ENCODE data around the gene ELP5. TPM values are rescaled to one million over a fixed set of nuclear protein-coding genes. Genes with fewer than 3 reads are reported as not detected.

ELP5 gene
- polyA plus RNA-seq, 10 donors = 31.9 to 64.8 (median 35.7) TPM

DNA sequence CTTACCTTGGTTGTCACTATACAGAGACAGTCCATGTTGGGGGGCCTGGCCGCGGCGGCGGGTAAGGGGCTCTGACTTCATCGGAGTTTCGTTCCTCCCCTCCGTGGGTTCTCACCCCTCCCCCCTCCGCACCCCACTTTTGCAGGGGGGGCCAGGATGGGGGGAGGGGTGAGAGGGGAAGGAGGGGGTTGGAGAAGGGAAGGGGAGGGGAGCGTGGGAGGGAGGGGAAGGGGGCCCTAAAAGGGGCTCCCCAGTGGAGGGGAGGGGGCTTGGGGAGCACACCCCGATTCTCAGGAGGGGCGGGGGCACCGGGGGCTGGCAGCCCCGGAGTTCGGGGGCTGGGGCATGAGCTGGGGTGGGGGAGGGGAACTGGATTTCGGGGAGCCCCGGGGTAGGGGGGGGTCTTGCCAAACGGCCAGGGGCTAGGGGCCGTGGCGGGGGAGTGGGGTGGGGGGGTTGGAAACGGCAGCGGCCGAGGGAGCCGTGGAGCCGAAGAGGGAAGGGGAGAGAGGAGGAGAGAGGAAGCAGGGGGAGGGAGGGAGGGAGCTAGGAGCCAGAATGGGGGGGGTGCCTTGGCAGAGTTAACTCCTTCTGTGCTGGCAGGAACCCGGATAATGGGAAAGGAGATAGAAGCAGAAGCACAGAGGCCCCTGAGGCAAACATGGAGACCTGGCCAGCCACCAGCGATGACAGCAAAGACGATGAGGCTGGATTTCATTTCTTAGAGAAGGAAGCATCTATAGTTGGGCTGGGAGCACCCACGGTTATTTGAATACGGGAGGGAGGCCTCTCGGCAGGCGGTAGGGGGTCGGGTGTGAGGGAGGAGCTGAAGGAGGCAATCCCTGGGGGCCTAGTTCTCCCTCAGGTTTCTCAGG, 34.7 kb upstream of the ELP5 start:
- DNase-seq = peak; percentile 69 to 92 (median 88)

DNA sequence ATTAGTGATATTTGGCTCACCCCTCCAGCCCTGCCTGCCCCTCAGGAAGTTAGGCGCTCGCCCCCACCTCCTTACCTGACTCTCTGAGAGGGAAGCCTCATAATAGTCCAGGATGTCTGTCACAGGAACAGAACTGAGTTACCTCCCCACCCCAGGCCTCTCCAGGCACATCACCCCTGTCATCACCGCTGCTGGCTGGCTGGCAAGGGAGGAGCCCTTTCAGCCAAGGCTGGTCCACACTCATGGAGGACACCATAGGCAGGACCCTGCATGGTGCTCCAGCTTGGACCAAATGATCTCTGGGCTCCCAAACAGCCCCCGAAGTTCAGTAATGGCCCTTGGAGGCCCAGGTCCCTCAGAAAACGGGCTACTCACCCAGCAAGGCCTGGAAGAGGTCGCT, 33.8 kb upstream of the ELP5 start:
- no peak for DNase-seq

DNA sequence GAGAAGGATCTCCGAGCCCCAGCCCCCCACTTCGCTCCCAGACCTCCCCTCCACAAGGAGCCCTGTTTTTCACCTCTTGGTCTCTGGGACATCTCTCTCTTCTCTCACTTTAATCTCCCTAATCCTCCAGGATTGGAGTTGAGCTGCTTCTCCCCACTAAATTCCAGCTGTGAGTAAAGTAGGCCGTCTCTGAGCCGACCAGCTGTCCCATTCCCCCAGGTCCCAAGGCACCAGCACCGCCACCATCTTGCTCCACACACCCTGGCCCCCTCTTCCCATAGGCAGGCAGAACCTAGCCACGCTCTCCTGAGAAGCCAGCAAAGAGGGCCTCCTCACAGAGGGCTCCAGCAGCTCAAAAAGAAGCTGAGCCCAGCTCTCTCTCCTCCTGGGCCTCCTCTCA, 33.3 kb upstream of the ELP5 start:
- no peak for DNase-seq

DNA sequence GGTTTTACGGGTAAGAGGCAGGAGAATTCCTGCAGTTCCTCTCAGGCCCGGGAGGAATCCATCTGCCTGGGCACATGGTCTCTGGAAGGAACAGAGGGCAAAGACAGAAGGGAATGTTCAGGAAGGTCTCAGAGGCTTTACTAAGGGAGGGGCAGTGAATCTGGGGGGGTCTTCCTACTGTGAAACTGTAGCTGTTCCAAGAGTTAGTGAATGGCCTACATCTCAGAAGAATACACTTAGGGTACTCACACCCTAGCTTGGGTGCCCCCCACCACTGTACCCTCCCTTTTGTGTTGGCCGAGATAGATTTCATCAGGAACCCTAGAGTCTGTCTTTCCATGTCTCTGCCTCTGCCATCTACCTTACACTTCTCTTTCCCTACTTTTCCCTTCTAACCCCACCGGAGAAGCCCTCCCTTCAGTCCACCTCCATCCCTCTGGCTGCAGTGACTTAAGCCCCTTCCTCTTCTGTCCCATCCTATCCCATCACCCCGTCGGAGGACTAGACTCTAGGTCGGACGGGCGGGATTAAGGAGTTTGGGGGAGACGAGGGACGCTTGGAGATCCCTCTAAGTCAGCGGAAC, 32.7 kb upstream of the ELP5 start:
- no peak for DNase-seq

DNA sequence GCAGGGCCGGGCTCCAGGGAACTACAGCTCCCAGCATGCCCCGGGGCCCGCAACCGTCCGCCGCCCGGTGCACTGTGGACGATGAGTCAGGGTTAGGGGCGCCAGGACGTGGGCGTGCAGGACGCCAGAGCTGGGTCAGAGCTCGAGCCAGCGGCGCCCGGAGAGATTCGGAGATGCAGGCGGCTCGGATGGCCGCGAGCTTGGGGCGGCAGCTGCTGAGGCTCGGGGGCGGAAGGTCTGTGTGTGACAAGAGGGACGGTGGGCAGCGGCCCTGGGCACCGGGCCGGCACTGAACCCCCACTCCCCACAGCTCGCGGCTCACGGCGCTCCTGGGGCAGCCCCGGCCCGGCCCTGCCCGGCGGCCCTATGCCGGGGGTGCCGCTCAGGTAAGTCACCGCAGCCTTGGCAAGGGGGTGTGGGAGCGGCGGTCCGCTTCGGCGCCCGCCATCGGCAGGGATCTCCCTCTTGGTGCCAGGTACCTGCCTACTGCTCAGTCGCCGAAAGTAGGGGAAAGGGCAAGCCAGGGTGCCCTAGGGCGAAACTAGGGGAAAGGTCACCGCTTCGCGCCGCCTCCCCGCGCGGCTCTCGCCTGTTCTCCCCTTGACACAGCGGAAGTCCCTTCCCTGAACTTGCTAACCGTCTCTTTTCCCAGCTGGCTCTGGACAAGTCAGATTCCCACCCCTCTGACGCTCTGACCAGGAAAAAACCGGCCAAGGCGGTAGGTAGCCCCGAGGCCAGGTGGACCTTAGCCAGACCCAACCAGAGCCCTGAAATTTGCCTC, 32.0 kb upstream of the ELP5 start, which contains the start of the genes ACADVL and DLG4:
Gene ACADVL (plus strand): TSS at position 127 of the 781 bp plus-strand sequence. CDS start 47 bp downstream, at position 174.
Gene DLG4 (minus strand): TSS at position 25 of the 781 bp plus-strand sequence.
- peak; percentile 86 to 97 (median 93) for DNase-seq

DNA sequence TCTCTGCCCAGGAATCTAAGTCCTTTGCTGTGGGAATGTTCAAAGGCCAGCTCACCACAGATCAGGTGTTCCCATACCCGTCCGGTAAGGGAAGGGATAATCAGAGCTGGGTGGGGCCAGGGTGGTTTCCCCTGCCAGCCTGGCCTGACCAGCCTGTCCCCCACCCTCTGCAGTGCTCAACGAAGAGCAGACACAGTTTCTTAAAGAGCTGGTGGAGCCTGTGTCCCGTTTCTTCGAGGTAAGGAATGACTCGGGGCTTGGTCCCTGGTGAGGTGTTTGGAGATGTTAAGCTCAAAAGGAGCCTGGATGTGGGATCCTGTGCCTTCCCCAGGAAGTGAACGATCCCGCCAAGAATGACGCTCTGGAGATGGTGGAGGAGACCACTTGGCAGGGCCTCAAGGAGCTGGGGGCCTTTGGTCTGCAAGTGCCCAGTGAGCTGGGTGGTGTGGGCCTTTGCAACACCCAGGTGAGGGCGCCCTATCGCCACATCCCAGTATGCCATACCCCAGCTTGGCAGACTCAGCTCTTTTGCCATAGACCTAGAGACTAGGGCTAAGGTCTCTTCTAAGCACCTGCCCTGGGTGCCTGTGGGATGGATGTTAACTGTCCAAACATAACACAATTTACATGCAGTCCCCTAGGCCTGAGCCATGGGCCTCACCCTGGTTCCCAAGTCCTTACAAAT, 31.3 kb upstream of the ELP5 start:
- peak in 1 of 3 donors; percentile 57 for DNase-seq

DNA sequence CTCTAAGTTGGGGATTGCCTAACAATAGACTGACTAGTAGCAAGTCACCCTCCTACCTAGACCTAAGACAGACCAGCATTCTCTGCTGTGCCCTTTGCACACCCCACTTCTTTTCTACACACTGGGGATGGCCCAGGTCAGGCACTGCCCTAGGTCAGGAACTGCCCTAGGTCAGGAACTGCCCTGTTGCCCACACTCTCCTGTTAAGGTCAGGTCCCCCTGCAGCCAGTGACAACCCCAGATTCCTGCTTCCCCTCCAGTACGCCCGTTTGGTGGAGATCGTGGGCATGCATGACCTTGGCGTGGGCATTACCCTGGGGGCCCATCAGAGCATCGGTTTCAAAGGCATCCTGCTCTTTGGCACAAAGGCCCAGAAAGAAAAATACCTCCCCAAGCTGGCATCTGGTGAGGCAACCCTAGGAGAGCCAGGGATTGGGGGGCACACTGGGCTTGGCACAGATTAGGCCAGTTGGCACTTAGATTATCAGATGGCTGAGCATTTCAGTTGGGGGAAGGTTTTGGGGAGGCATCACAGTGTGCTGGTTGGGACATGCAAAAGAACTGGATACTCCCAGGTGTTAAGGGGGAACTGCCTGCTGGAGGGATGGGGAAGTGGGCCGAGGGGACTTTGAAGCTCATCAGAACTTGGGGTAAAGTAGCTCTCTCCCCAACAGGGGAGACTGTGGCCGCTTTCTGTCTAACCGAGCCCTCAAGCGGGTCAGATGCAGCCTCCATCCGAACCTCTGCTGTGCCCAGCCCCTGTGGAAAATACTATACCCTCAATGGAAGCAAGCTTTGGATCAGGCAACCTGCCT, 30.5 kb upstream of the ELP5 start:
- DNase-seq = no peak

DNA sequence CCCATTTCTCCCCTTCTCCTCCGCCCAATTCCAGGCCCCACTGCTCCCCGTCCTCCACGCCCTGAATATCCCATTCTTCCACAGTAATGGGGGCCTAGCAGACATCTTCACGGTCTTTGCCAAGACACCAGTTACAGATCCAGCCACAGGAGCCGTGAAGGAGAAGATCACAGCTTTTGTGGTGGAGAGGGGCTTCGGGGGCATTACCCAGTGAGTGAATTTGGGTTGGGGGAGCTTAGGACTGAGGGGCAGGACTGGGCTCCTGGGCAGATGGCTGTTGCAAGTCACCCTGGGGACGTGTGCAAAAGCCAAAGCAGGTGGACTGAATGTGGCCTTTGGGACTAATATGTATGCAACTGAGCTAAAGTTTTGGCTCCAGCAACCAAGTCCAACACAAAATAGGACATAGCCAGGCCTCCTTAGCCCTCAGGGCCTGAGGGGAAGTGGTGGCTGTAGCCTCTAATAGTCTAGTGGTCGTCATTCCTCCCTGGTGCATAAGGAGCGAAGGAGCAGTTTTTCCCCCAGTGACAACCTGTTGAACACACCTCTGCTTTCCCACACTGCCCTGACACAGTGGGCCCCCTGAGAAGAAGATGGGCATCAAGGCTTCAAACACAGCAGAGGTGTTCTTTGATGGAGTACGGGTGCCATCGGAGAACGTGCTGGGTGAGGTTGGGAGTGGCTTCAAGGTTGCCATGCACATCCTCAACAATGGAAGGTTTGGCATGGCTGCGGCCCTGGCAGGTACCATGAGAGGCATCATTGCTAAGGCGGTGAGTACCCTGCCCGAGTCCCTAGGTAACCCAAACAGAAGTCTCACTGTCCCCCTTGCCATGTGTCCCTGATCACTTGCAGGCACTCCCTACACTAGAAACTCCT, 29.7 kb upstream of the ELP5 start:
- DNase-seq = peak in 1 of 3 donors; percentile 45

DNA sequence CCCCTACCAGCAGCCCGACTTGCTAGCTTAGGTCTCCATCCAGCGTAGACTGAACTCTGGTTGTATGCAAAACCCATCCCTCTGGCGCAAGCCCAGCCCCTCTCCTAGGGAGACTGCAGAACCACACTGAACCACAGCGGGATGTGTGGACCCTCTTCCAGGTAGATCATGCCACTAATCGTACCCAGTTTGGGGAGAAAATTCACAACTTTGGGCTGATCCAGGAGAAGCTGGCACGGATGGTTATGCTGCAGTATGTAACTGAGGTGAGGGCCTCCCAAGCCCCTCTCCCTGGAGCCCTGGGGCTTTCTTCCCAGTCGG, 29.1 kb upstream of the ELP5 start:
- DNase-seq = no peak

DNA sequence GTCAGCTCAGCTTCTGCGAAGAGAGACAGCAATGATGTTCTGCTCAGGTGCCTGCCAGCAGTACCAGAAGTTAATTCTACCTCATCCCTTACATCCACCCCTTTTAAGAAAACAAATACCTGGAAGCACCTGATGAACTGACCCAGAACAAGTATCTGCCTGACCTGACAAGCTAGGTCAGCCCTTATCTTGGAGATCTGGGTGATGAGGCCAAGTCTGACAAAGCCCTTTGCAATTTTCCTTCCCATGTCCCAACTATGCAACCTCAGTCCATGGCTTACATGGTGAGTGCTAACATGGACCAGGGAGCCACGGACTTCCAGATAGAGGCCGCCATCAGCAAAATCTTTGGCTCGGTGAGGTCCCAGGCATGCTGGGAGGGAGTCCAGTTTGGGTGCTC, 28.6 kb upstream of the ELP5 start:
- no peak for DNase-seq

DNA sequence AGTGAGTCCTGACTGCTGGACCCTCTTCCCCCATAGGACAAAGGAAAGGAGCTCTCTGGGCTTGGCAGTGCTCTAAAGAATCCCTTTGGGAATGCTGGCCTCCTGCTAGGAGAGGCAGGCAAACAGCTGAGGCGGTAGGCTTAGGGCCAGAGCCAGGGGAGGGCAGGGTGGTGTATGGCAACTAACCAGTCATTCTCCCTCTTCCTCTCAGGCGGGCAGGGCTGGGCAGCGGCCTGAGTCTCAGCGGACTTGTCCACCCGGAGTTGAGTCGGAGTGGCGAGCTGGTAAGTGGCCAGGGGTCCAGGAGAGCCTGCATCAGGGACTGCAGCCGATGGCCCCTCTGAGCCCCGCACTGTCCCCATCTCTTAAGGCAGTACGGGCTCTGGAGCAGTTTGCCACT, 27.9 kb upstream of the ELP5 start:
- peak in 1 of 3 donors; percentile 10 for DNase-seq

DNA sequence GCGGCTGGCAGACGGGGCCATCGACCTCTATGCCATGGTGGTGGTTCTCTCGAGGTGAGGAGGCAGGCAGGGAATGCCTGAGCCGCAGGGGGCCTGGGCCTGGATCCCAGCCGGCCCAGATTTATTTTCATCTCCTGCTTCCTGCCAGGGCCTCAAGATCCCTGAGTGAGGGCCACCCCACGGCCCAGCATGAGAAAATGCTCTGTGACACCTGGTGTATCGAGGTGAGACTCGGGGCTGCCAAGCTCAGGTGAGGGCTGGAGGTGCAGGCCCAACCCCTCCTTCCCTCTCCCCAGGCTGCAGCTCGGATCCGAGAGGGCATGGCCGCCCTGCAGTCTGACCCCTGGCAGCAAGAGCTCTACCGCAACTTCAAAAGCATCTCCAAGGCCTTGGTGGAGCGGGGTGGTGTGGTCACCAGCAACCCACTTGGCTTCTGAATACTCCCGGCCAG, 27.3 kb upstream of the ELP5 start:
- DNase-seq = peak in 1 of 3 donors; percentile 7

DNA sequence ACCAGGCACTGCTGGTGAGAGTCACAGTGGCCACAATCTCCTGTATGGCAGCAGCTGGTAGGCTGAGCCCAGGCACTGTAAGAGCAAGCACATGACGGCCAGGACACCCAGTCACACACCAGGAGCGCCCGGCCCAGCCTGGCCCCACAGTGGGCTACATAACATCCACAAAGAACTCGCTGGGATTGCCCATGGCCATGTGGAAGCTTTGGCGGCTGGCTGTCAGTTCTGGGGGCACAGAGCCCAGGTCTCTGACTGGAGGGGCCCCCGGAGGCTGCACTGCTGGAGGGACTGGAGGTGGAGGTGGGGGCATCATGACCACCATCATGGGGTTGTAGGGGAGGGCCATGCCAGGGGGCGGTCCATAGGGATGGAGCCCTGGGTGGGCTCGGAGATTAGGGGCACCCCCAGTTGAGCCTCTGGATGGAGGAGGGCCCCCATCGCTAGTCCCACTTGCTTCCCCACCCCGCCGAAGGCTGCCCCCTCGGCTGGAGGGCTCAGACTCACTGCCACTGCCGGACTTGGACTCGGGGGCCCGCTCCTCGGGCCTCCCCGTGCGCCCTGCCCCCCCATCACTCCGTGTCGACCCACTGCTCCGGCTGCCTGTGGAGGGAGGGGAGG, 26.2 kb upstream of the ELP5 start:
- peak in 1 of 3 donors; percentile 6 for DNase-seq

DNA sequence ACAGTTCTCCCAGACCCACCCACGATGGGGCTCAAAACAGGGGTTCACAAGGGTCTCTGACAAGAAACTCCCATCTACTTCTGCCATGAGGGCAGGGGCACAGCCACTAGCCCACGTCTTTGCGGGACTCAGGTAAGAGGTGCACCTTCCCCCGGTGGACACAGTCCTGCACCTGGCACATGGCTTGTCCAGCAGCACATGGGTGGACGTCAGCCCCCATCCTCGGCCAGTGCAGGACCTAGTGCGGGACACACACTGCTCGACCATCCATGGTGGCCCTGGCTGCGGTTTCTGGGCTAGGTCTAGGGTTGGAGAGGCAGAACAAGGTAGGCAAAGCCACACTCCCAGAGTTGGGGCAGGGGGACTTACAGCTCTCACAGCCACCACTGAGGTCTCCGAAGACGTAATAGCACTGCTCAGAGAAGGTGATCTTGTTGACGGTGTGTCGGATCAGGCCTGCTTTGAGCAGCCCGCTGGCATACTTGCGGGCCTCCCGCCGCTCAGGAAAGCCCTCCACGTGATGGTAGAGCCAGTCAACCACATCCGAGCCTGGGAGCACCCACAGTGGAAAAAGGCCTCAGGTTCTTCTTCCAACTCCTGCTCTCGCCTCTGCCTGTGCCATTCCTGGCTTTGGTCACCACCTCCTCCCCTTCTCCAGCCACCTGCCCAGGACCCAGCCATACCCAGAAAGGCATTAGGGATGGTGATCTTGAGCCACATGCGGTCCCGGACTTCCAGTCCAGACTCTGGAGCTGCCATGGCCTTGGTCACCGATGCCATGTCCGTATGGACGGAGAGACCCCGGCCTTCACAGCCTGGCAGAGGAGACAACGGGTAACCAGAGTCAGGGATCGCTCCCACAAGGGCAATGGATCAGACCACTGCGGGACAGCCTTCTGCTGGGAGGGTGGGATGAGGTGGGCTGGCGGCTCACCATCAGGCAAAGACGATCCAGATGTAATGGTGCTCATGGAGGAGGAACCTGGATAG, 25.0 kb upstream of the ELP5 start:
- DNase-seq = no peak

DNA sequence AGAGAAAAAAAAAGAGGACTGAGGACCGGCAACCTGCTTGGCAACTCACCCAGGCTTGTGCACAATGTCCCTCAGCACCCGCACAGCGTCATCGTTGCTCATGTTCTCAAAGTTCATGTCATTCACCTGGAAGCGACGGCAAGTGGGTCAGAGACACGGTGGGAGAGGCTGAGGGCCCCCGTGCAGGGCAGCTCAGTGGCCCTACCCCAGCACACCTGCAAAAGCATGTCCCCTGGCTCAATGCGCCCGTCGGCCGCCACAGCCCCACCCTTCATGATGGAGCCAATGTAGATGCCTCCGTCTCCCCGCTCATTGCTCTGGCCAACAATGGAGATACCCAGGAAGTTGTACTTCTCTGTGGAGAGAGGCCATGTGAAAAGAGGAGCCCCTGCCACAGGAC, 23.1 kb upstream of the ELP5 start:
- DNase-seq = no peak

DNA sequence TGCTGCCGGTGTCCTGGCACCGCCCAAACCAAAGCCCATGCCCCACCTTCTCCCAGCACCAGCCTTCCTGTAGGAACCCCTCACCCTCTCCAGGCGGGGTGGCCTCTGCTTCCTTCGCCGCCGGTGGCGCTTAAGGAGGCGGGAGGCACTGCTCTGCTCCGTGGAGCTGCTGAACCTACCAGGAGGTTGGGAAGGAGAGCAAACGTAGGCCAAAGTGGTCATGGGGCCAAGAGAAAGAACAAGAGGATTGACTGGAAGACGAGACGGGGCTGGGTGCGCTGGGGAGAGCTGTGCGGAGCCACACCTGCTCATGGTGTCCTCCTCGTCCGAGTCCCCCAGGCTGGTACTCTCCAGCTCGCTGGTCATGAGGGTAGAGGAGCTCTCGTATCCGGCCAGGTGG, 22.5 kb upstream of the ELP5 start:
- DNase-seq = no peak

DNA sequence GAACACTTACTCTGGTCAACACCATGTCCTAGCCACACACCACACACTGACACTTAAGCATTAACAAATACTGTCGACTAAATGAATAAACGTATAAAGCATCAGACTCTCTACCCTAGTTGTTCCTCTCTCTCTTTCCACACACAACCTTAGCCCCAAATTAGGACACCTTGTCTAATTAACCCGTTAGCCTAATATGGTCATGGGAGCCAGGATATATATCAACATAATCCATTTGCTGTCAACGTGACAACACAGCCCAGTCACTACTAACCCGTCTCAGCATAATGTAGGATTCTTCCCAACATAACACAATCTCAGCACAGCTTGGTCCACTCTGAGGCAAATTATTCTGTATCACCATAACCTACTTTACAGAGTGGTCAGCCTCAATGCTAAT, 19.9 kb upstream of the ELP5 start:
- DNase-seq = no peak

DNA sequence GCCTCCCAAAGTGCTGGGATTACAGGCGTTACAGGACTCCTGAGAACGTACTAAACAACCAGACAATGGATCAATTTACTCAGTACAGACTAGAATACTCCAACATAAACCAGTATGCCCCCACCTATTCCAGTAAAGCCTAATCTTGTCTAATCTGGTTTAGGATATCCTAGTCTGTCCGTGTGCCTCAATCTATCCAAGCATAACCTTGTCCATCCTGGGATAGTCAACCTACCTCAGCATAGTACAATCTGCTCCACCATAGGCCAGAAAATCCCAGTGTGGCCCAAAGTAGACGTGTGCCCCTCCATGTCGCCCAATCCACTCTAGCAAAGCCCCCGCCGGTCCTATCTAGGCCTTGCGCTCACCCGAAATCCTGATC, 18.3 kb upstream of the ELP5 start:
- DNase-seq = no peak

Measured in muscle of back (tissue), 11 donors.